Liver (tissue), 9 donors: ENCODE measurements around the gene SYNDIG1. TPM values are rescaled to one million over a fixed set of nuclear protein-coding genes. Genes with fewer than 3 reads are reported as not detected.

Experiments used
- DNase-seq: peaks from one replicate; pipeline ENCODE4 v3.0.0-alpha.2; 2017; ENCODE audit warnings: low spot score
- H3K27ac ChIP-seq, 2 donors: one replicate each; pipeline ENCODE4 v1.7.0; 2013; ENCODE audit warnings: inconsistent platforms in 2 of 2, low read length in 2 of 2, control low read depth in 1 of 2, low read depth in 1 of 2, mild to moderate bottlenecking in 1 of 2
- H3K27me3 ChIP-seq, 4 donors: one replicate each; pipeline versions ENCODE4 v1.6.1 to v1.7.0; 2013; ENCODE audit warnings: low read length in 3 of 4, inconsistent platforms in 1 of 4, mild to moderate bottlenecking in 1 of 4, moderate library complexity in 1 of 4; ENCODE audit not compliant: control insufficient read depth in 4 of 4, insufficient read depth in 4 of 4
- H3K36me3 ChIP-seq, 4 donors: one replicate each; pipeline versions ENCODE4 v1.6.1 to v1.7.0; 2013; ENCODE audit warnings: low read length in 3 of 4, mild to moderate bottlenecking in 3 of 4, low read depth in 1 of 4, moderate library complexity in 1 of 4; ENCODE audit not compliant: control insufficient read depth in 4 of 4, insufficient read depth in 3 of 4
- H3K4me1 ChIP-seq, 4 donors: one replicate each; pipeline versions ENCODE4 v1.6.1 to v1.7.0; 2013; ENCODE audit warnings: low read length in 3 of 4, mild to moderate bottlenecking in 3 of 4, moderate library complexity in 1 of 4; ENCODE audit not compliant: control insufficient read depth in 4 of 4, insufficient read depth in 4 of 4
- H3K4me3 ChIP-seq, 3 donors: one replicate each; pipeline versions ENCODE4 v1.6.1 to v1.7.0; 2013; ENCODE audit warnings: low read length in 3 of 3, control low read depth in 1 of 3, low read depth in 1 of 3, mild to moderate bottlenecking in 1 of 3
- H3K9ac ChIP-seq, 2 donors: one replicate each; pipeline ENCODE4 v1.7.0; 2013; ENCODE audit warnings: low read length in 2 of 2, mild to moderate bottlenecking in 2 of 2, moderate library complexity in 2 of 2, control low read depth in 1 of 2, low read depth in 1 of 2
- H3K9me3 ChIP-seq, 4 donors: one replicate each; pipeline versions ENCODE4 v1.6.1 to v1.7.0; 2013; ENCODE audit warnings: low read length in 3 of 4; ENCODE audit not compliant: control insufficient read depth in 4 of 4
- ATF3 ChIP-seq: IDR thresholded peaks from 2 replicates; pipeline ENCODE4 v1.6.1; 2016; ENCODE audit warnings: antibody characterized with exemption
- CTCF ChIP-seq: fragments of 150-350 bp; IDR thresholded peaks from 2 replicates; pipeline ENCODE4 v1.5.1; 2017; ENCODE audit warnings: improper control_type of control experiment, low read depth, low read length; ENCODE audit not compliant: missing input control
- EGR1 ChIP-seq, 2 donors: IDR thresholded peaks; 2 replicates each; pipeline ENCODE4 v1.6.1; 2016 to 2018; ENCODE audit warnings: antibody characterized with exemption in 2 of 2, low read depth in 2 of 2
- FOXA1 ChIP-seq: IDR thresholded peaks from 2 replicates; pipeline ENCODE4 v1.6.1; 2016; ENCODE audit warnings: antibody characterized with exemption
- FOXA2 ChIP-seq: IDR thresholded peaks from 2 replicates; pipeline ENCODE4 v1.6.1; 2016; ENCODE audit warnings: antibody characterized with exemption
- GABPA ChIP-seq, 2 donors: IDR thresholded peaks in 1 of 2; conservative IDR thresholded peaks in 1 of 2; 2 replicates each; pipeline ENCODE4 v1.6.1; 2016; ENCODE audit warnings: antibody characterized with exemption in 2 of 2, mild to moderate bottlenecking in 1 of 2, moderate library complexity in 1 of 2
- HNF4G ChIP-seq: IDR thresholded peaks from 2 replicates; pipeline ENCODE4 v1.6.1; 2016; ENCODE audit warnings: antibody characterized with exemption
- JUND ChIP-seq, 2 donors: IDR thresholded peaks; 2 replicates each; pipeline ENCODE4 v1.6.1; 2016; ENCODE audit warnings: antibody characterized with exemption in 2 of 2
- NR2F2 ChIP-seq: IDR thresholded peaks from 2 replicates; pipeline ENCODE4 v1.6.1; 2016; ENCODE audit warnings: antibody characterized with exemption
- RXRA ChIP-seq, 2 donors: IDR thresholded peaks; 2 replicates each; pipeline ENCODE4 v1.6.1; 2017 to 2018; ENCODE audit warnings: antibody characterized with exemption in 2 of 2, mild to moderate bottlenecking in 1 of 2
- SP1 ChIP-seq: IDR thresholded peaks from 2 replicates; pipeline ENCODE4 v1.6.1; 2018; ENCODE audit warnings: antibody characterized with exemption, mild to moderate bottlenecking
- TAF1 ChIP-seq: conservative IDR thresholded peaks from 2 replicates; pipeline ENCODE4 v1.6.1; 2016; ENCODE audit warnings: antibody characterized with exemption, mild to moderate bottlenecking
- YY1 ChIP-seq: IDR thresholded peaks from 2 replicates; pipeline ENCODE4 v1.6.1; 2016; ENCODE audit warnings: antibody characterized with exemption, mild to moderate bottlenecking
- WGBS: extraction: QIAGEN DNeasy Blood & Tissue Kit; methylation state at CpG from one replicate; pipeline ENCODE4 v1.1.7; 2013; 5-methylcytosine and 5-hydroxymethylcytosine counted together
- polyA plus RNA-seq, 2 donors: library from polyadenylated mRNA; stranded (reverse) in 1 of 2; unstranded in 1 of 2; fragments of 200-250 nt in 1 of 2; fragments of >200 nt in 1 of 2; fragmentation: Nextera tagmentation in 1 of 2; extraction: Ambion mirVana in 1 of 2; gene quantifications; one replicate each; pipeline versions ENCODE4 v1.2.1 to v1.2.3, GENCODE V29; 2013 to 2015
- total RNA-seq, 2 donors: library from RNA; depleted of rRNA; stranded (reverse); fragments of >200 nt; gene quantifications; one replicate each; pipeline ENCODE4 v1.2.3, GENCODE V29; 2014
- TF ChIP-seq, protein P1 (sequence below): IDR thresholded peaks from 2 replicates; pipeline ENCODE4 v1.6.1; 2016; ENCODE audit warnings: antibody characterized with exemption, mild to moderate bottlenecking
- TF ChIP-seq, protein P2 (sequence below): IDR thresholded peaks from 2 replicates; pipeline ENCODE4 v1.6.1; 2016; ENCODE audit warnings: antibody characterized with exemption
- donor health status: healthy.
- donor health status: healthy.
- donor health status: healthy.
- donor health status: healthy.
- donor health status: healthy.

The SYNDIG1 gene
- total and polyA plus RNA-seq, 4 donors, result 0.05 to 0.08 TPM; not detected in 2

DNA sequence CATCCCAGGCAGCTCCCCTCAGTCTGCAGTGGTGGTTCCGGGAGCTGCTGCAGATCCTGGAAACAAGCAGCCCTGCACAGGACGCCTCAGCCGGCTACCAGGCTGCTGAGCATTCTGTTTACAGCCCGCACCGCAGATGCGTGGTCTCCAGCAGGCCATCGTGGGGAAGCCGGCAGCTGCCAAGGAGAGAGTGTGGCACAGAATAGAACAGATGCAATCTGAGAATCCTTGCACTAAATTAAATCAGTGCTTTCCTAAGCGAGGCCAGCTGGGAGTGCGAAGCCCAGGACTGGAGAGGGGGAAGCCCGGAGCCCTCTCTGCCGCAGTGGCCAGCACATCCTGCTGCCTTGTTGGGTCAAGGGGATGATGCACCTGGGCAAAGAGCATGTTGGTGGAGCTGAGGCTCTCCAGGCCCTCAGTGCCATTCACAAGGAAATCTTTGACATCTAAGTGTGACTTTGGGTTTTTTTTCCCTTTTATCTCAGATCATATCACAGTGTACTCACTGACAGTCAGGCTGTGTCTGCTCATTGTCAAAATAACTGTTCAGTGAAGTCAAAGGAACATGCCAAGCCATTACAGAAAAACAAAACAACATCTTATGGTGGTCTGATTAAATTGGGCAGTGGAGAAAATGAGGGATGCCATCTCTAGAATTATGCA is 118.1 kb downstream of the SYNDIG1 start:
- Histone ChIP-seq H3K27me3 (no peaks in the 10 kb centered on the region), H3K36me3 (no peaks in the 10 kb centered on the region), H3K27ac (no peak overlapping the region), H3K9ac (no peak overlapping the region), H3K4me3 (no peak overlapping the region), H3K9me3 (no peaks in the 10 kb centered on the region), H3K4me1 (no peaks in the 10 kb centered on the region)
- WGBS, result 75% methylated on average over 12 of the region's 12 CpGs
- peak; percentile 29 for DNase-seq
- TF ChIP-seq CTCF (no peak), ATF3 (no peak), YY1 (no peak), NR2F2 (no peak), JUND (IDR thresholded peaks at IDR 0.05) (no peak), HNF4G (no peak), GABPA (IDR thresholded peaks at IDR 0.05 in 1 of 2, conservative IDR thresholded peaks at IDR 0.05 in 1 of 2) (no peak)
- TF ChIP-seq, protein P1, sequence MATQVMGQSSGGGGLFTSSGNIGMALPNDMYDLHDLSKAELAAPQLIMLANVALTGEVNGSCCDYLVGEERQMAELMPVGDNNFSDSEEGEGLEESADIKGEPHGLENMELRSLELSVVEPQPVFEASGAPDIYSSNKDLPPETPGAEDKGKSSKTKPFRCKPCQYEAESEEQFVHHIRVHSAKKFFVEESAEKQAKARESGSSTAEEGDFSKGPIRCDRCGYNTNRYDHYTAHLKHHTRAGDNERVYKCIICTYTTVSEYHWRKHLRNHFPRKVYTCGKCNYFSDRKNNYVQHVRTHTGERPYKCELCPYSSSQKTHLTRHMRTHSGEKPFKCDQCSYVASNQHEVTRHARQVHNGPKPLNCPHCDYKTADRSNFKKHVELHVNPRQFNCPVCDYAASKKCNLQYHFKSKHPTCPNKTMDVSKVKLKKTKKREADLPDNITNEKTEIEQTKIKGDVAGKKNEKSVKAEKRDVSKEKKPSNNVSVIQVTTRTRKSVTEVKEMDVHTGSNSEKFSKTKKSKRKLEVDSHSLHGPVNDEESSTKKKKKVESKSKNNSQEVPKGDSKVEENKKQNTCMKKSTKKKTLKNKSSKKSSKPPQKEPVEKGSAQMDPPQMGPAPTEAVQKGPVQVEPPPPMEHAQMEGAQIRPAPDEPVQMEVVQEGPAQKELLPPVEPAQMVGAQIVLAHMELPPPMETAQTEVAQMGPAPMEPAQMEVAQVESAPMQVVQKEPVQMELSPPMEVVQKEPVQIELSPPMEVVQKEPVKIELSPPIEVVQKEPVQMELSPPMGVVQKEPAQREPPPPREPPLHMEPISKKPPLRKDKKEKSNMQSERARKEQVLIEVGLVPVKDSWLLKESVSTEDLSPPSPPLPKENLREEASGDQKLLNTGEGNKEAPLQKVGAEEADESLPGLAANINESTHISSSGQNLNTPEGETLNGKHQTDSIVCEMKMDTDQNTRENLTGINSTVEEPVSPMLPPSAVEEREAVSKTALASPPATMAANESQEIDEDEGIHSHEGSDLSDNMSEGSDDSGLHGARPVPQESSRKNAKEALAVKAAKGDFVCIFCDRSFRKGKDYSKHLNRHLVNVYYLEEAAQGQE, result no peak
- TF ChIP-seq, protein P2, sequence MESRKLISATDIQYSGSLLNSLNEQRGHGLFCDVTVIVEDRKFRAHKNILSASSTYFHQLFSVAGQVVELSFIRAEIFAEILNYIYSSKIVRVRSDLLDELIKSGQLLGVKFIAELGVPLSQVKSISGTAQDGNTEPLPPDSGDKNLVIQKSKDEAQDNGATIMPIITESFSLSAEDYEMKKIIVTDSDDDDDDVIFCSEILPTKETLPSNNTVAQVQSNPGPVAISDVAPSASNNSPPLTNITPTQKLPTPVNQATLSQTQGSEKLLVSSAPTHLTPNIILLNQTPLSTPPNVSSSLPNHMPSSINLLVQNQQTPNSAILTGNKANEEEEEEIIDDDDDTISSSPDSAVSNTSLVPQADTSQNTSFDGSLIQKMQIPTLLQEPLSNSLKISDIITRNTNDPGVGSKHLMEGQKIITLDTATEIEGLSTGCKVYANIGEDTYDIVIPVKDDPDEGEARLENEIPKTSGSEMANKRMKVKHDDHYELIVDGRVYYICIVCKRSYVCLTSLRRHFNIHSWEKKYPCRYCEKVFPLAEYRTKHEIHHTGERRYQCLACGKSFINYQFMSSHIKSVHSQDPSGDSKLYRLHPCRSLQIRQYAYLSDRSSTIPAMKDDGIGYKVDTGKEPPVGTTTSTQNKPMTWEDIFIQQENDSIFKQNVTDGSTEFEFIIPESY, result no peak

GRCh38 chr20:24588047-24588635 is 118.7 kb downstream of the SYNDIG1 start:
- 77% methylated on average over 6 of the region's 6 CpGs for WGBS
- no peaks in the 10 kb centered on the region for H3K9me3 ChIP-seq
- H3K36me3 ChIP-seq, result no peaks in the 10 kb centered on the region
- no peaks in the 10 kb centered on the region for H3K4me1 ChIP-seq
- no peak for TF ChIP-seq SP1
- TF ChIP-seq ATF3, result no peak
- no peak for TF ChIP-seq GABPA (IDR thresholded peaks at IDR 0.05 in 1 of 2, conservative IDR thresholded peaks at IDR 0.05 in 1 of 2)
- TF ChIP-seq CTCF, result no peak
- TF ChIP-seq EGR1 (IDR thresholded peaks at IDR 0.05; ENCODE audit: low read depth in 2 of 2), result no peak
- no peak for TF ChIP-seq JUND (IDR thresholded peaks at IDR 0.05)
- TF ChIP-seq FOXA2, result no peak
- TF ChIP-seq, protein P2, result no peak
- TF ChIP-seq RXRA (IDR thresholded peaks at IDR 0.05), result no peak
- TF ChIP-seq TAF1, result no peak
- TF ChIP-seq FOXA1, result no peak
- DNase-seq, result peak; percentile 4
- no peaks in the 10 kb centered on the region for H3K27me3 ChIP-seq
- H3K4me3 ChIP-seq, result no peak overlapping the region
- H3K27ac ChIP-seq, result no peak overlapping the region
- no peak overlapping the region for H3K9ac ChIP-seq
